ENCODE data around the gene BRIP1. TPM values are rescaled to one million over a fixed set of nuclear protein-coding genes. Genes with fewer than 3 reads are reported as not detected.

BRIP1 gene
- total RNA-seq, 4 donors from 2014 or later = 0.80 to 2.4 (median 0.93) TPM

DNA sequence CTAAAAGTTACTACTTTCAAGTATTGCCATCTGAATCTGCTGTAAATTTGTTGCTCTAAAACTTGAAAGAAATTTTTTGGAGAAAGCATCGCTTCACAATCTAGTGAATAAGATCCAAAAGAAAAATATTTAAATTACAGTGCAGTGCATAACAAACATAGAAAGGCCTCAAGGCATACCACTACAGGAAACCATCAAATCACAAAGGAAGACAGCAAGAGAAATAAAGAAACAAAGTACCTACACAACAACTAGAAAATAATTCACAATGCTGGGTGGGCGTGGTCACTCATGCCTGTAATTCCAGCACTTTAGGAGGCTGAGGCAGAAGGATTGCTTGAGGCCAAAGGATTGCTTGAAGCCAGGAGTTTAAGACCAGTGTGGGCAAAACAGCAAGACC, 104.9 kb downstream of the BRIP1 start:
- TF ChIP-seq CTCF (IDR thresholded peaks at IDR 0.05) (no peak), POLR2A (IDR thresholded peaks at IDR 0.05) (no peak)
- WGBS, 2 donors = 91 to 97% methylated on average over 2 of the region's 2 CpGs
- no peak for DNase-seq (ENCODE audit: low spot score in 2 of 2)
- no peak overlapping the region for H3K4me3 ChIP-seq (ENCODE audit: low read depth, poor library complexity, severe bottlenecking)
- intact Hi-C loops (cut with DNase I; ENCODE audit: low total_unique reads) = no loop called here

- DNase-seq (ENCODE audit: low spot score in 2 of 2) = no peak
- TF ChIP-seq POLR2A (IDR thresholded peaks at IDR 0.05) = no peak
- TF ChIP-seq CTCF (IDR thresholded peaks at IDR 0.05) = no peak
- H3K4me3 ChIP-seq (ENCODE audit: low read depth, poor library complexity, severe bottlenecking) = no peak overlapping the region
- intact Hi-C loops (cut with DNase I; ENCODE audit: low total_unique reads) = no loop called here
These were observed 106.2 kb downstream of the BRIP1 start for GRCh38 chr17:61757168-61757567.

- no peak for TF ChIP-seq CTCF (IDR thresholded peaks at IDR 0.05)
- TF ChIP-seq POLR2A (IDR thresholded peaks at IDR 0.05) = no peak
- no peak for DNase-seq (ENCODE audit: low spot score in 2 of 2)
- 95 to 97% methylated on average over 1 of the region's 1 CpG for WGBS, 2 donors
- intact Hi-C loops (cut with DNase I; ENCODE audit: low total_unique reads) = no loop called here
- H3K4me3 ChIP-seq (ENCODE audit: low read depth, poor library complexity, severe bottlenecking) = no peak overlapping the region
These were observed 106.8 kb downstream of the BRIP1 start for GRCh38 chr17:61756561-61756960.

GRCh38 chr17:61755668-61756067, 107.7 kb downstream of the BRIP1 start:
- no peak overlapping the region for H3K4me3 ChIP-seq (ENCODE audit: low read depth, poor library complexity, severe bottlenecking)
- TF ChIP-seq POLR2A (IDR thresholded peaks at IDR 0.05) (no peak), CTCF (IDR thresholded peaks at IDR 0.05) (no peak)
- intact Hi-C loops (cut with DNase I; ENCODE audit: low total_unique reads) = no loop called here
- no peak for DNase-seq (ENCODE audit: low spot score in 2 of 2)
- WGBS, 2 donors = 93 to 96% methylated on average over 5 of the region's 5 CpGs

DNA sequence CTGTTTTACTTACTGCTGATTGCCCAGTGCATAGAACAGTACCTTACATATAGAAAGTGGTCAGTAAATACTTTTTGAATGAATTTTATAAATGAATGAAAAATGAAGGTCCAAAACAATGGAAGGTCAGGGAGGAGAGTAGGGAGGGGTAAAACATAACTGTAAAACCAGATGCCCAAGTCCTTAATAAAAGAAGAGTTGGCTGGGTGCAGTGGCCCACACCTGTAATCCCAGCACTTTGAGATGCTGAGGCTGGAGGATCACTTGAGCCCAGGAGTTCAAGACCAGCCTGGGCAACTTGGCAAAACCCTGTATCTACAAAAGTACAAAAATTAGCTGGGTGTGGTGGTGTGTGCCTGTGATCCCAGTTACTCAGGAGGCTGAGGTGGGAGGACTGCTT, 108.2 kb downstream of the BRIP1 start:
- no peak for DNase-seq (ENCODE audit: low spot score in 2 of 2)
- intact Hi-C loops (cut with DNase I; ENCODE audit: low total_unique reads) = no loop called here
- no peak overlapping the region for H3K4me3 ChIP-seq (ENCODE audit: low read depth, poor library complexity, severe bottlenecking)
- TF ChIP-seq POLR2A (IDR thresholded peaks at IDR 0.05) (no peak), CTCF (IDR thresholded peaks at IDR 0.05) (no peak)

GRCh38 chr17:61754124-61754523, 109.2 kb downstream of the BRIP1 start:
- no peak overlapping the region for H3K4me3 ChIP-seq (ENCODE audit: low read depth, poor library complexity, severe bottlenecking)
- no peak for DNase-seq (ENCODE audit: low spot score in 2 of 2)
- 88 to 100% methylated on average over 1 of the region's 1 CpG for WGBS, 2 donors
- intact Hi-C loops (cut with DNase I; ENCODE audit: low total_unique reads) = no loop called here
- TF ChIP-seq POLR2A (IDR thresholded peaks at IDR 0.05) = no peak
- no peak for TF ChIP-seq CTCF (IDR thresholded peaks at IDR 0.05)

Data from lower leg skin (tissue), 4 donors.